Colon (tissue), 2 donors: ENCODE data around the gene GRIN2A.

ENCODE experiments used
- FAIRE-seq: peaks from 2 replicates; lab custom pipeline; 2012; peaks lifted over from hg19 to GRCh38; lab: Jason Lieb, UNC
- donor health status: control.
- donor health status: control.

Gene GRIN2A

GRCh38 chr16:10130538-10130937 is 51.7 kb downstream of the GRIN2A start:
- no peak for FAIRE-seq

- FAIRE-seq, result no peak
Measured at GRCh38 chr16:10128397-10129258, 53.6 kb downstream of the GRIN2A start.

GRCh38 chr16:10126686-10127085 is 55.5 kb downstream of the GRIN2A start:
- FAIRE-seq, result no peak

GRCh38 chr16:10123141-10123540 is 59.1 kb downstream of the GRIN2A start:
- FAIRE-seq, result no peak

GRCh38 chr16:10122546-10122945 is 59.7 kb downstream of the GRIN2A start:
- no peak for FAIRE-seq

- no peak for FAIRE-seq
Measured at GRCh38 chr16:10121897-10122425, 60.3 kb downstream of the GRIN2A start.

- FAIRE-seq, result no peak
Measured at GRCh38 chr16:10121491-10121890, 60.7 kb downstream of the GRIN2A start.

GRCh38 chr16:10120953-10121352 is 61.3 kb downstream of the GRIN2A start:
- no peak for FAIRE-seq

- no peak for FAIRE-seq
Measured at GRCh38 chr16:10114409-10114808, 67.8 kb downstream of the GRIN2A start.

- no peak for FAIRE-seq
Measured at GRCh38 chr16:10113248-10113647, 69.0 kb downstream of the GRIN2A start.

- no peak for FAIRE-seq
Measured at GRCh38 chr16:10112021-10112420, 70.2 kb downstream of the GRIN2A start.

GRCh38 chr16:10111156-10111761 is 71.0 kb downstream of the GRIN2A start:
- FAIRE-seq, result no peak

- FAIRE-seq, result no peak
Measured at GRCh38 chr16:10110552-10110951, 71.7 kb downstream of the GRIN2A start.

GRCh38 chr16:10107081-10107480 is 75.1 kb downstream of the GRIN2A start:
- FAIRE-seq, result no peak

GRCh38 chr16:10103700-10104099 is 78.5 kb downstream of the GRIN2A start:
- FAIRE-seq, result no peak

GRCh38 chr16:10103118-10103517 is 79.1 kb downstream of the GRIN2A start:
- no peak for FAIRE-seq

- no peak for FAIRE-seq
Measured at GRCh38 chr16:10100829-10101228, 81.4 kb downstream of the GRIN2A start.

GRCh38 chr16:10098991-10099390 is 83.2 kb downstream of the GRIN2A start:
- no peak for FAIRE-seq

GRCh38 chr16:10097271-10097670 is 85.0 kb downstream of the GRIN2A start:
- no peak for FAIRE-seq

- FAIRE-seq, result no peak
Measured at GRCh38 chr16:10093576-10093975, 88.7 kb downstream of the GRIN2A start.

- FAIRE-seq, result no peak
Measured at GRCh38 chr16:10090816-10091215, 91.4 kb downstream of the GRIN2A start.

GRCh38 chr16:10088380-10088793 is 93.8 kb downstream of the GRIN2A start:
- FAIRE-seq, result no peak

- no peak for FAIRE-seq
Measured at GRCh38 chr16:10087151-10087550, 95.1 kb downstream of the GRIN2A start.
